Activated CD4-positive, alpha-beta T cell treated with anti-CD3 and anti-CD28 coated beads, Interleukin-2, amount 50 U/mL, for 16 hours (primary cell): ENCODE results near the gene POU3F1.

Source experiments
- DNase-seq: peaks from one replicate; pipeline ENCODE4 v3.0.0-alpha.2; 2020

The POU3F1 gene

GRCh38 chr1:38003261-38004250 lies 43.0 kb downstream of the POU3F1 start:
- DNase-seq: no peak

DNA sequence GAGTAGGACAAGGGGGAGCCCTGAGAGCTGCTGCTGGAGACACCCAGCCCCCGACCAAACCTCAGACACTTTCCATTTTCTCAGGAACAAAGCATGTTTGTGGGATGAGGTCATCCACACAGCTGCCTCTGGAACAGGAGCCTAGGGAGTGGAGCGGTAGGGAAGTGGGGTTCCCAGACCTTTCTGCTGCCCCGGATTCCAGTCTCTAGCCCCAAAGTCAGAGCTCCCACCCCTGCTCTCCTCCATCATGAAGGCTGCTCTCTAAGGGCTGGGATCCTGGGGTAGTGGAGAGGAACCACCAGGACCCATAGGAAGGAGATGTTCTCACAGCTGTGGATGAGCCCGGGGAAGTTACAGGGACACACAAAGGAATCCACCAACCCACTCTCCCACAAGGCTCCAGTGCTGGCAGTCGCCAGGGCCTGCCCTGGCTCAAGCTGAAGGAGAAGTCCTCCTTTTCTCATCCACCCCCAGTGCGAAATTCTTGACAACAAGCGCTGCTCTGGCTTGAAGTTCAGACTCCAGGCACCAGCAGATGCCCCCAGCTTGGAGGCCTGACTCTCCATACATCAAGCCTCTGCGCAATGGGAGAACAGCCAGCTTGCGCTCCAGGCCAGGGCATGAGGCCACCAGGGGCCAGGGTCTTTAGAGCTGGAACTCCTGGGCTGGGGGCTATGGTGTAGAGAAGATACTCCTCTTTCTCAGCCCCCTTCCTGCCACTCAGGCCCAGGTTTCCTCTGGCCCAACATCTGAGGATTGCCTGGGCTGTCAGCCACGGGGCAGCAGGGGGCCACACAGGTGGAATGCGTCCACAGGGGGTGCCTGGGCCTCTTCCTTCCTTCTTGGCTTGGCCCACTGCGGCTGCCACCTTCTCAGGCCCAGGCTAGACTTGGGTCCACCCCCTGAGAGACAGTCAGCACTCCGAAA lies 45.8 kb downstream of the POU3F1 start:
- no peak for DNase-seq

DNA sequence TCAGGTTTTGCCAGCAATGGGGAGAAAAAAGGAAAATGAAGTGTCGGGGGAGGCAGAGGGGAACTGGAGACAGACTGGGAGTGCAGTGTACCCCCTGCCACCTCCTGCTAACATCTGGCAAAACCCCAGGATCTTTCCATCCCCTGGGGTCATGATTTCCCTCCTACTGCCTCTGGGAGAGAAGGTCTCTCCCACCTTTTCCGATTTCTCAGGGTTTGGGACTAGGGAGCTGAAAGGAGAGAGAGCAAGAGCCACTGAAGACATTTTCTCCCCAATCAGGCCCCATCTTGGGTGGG lies 46.4 kb downstream of the POU3F1 start:
- no peak for DNase-seq

DNA sequence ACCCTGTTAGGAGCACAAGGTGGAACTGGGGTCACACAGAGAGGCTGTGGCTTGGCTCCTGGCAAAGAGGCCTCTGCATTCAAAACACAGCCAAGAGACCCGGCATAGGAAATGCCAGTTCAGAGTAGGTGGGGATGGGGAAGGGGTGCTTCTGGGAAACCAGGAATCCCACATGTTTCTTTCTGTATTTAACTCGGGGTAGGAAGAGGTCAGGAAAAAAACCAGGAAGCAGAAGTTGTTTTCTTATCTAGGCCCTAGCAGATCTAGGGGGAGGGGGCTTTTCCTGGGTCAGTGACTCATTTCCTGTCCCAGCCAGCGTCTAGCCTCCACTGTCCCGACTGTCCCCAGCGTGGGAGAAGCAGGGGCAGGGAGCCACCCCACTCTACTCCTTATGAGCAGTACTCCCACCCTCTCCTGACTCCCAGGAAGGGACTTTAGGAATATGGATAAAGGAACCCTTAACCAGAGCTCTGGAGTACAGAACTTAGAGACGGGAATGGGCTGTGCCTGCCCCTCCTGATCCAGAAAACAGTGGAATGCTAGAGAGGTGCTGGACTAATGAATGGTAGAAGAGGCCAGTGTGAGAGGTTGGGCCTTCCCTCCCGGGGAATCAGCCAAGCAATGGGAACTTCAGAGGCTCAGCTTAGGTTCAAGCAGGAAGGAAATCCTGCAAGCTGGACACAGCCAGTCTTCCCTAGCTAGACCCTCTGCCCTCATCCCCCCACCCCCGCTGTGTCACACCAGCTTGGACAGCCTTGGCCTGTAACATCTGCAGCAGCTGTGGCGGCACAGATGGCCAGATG lies 47.0 kb downstream of the POU3F1 start:
- DNase-seq: no peak

DNA sequence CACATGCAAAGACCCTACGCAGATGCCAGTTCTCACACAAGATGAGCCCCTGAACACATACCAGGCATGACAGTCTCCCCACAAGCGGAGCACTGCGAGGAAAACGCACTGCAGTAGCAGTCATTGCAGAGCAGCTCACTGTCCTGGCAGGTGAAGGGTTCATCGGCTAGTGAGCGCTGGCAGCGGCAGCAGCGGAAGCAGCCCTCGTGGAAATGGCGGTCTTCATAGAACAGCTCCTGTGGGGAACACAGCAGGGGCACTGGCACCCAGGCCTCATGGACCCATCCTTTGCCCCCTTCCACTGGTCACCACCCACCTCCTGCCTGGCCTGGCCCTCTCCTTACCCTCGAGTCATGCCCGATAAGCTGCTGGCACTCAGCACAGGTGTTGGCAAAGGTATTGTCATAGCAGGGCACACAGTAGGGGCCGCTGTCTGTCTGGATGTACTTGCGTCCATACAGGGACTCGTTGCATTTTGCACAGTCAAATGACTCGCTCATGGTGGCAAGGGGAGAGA lies 47.6 kb downstream of the POU3F1 start:
- DNase-seq: no peak

GRCh38 chr1:37998089-37998808 lies 48.3 kb downstream of the POU3F1 start:
- no peak for DNase-seq

DNA sequence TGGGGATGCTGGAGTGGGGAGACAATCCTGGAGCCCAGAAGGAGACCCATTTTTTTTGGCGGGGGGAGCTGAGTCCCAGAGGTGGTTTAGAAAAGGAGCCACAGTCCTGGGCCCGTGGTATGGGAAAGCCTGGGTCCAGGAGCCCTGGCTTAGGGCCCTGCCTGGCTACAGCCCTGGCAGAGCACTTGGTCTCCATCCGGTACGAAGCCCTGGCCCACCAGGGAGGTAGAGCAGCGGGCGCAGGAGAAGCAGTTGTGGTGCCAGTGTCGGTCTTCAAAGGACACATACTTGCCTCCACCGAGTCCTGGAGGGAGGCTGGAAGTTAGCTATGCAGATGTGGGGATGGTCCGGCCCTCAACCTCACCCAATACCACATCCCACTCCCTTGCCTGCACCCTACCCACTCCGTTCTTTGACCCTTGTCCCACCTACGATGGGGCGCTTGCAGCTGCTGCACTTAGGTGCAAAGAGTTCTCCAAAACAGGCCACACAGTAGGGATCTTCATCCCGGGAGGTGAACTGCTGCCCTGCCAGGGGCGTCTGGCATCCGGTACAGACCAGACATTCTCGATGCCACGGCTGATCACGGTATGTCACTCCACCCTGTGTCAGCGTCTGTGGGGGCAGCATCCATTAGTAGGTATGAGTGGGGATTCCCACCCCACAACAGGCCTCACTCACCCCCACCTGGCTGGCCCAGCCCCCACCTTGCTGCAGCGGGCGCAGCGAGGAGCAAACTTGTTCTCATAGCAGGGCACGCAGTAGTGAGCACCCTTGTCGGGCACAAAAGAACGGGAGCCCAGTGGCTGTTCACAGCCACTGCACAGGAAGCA lies 49.1 kb downstream of the POU3F1 start:
- no peak for DNase-seq

DNA sequence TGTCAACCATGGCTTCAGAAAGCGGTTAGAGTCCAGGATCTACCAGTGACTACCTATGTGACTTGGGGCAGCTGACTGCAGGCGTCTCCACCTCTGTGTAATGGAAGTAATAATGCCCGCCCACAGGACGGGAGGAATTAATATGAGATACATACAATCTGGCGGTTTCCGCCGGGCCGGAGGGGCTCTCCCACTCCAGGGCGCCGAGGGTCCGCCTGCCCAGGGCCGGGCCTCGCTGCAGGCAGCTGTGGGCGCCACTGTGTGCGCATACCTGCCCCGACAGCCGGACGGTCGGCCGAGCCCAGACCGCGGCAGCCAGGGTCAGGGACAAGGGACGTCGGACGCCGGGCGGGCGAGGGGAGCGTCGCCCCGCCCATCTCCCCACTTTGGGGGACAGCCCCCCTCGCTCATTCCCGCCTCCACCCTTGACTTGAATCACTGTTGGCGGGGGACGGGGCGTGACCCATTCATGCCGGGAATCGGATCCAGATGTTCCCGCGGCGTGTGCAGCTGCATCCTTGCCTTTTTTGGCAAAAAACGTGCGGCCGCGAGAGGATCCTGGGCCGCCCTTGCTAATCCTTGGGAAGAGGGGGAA lies 50.7 kb downstream of the POU3F1 start:
- no peak for DNase-seq

GRCh38 chr1:37994886-37995566 lies 51.6 kb downstream of the POU3F1 start:
- no peak for DNase-seq
